Hematopoietic multipotent progenitor cell treated with erythropoietin and hydrocortisone succinate and interleukin-3 and kit ligand, for 15 days (in vitro differentiated cells): ENCODE data around the gene PTPN20.
"Not testable (repeated sequence)": the region's sequence is repeated elsewhere in the genome, so short reads cannot be mapped to it uniquely, and the experiment has no call there.

Source experiments
- DNase-seq: peaks from one replicate; pipeline ENCODE4 v3.0.0-alpha.2; 2015; ENCODE audit warnings: low spot score

PTPN20 gene

DNA sequence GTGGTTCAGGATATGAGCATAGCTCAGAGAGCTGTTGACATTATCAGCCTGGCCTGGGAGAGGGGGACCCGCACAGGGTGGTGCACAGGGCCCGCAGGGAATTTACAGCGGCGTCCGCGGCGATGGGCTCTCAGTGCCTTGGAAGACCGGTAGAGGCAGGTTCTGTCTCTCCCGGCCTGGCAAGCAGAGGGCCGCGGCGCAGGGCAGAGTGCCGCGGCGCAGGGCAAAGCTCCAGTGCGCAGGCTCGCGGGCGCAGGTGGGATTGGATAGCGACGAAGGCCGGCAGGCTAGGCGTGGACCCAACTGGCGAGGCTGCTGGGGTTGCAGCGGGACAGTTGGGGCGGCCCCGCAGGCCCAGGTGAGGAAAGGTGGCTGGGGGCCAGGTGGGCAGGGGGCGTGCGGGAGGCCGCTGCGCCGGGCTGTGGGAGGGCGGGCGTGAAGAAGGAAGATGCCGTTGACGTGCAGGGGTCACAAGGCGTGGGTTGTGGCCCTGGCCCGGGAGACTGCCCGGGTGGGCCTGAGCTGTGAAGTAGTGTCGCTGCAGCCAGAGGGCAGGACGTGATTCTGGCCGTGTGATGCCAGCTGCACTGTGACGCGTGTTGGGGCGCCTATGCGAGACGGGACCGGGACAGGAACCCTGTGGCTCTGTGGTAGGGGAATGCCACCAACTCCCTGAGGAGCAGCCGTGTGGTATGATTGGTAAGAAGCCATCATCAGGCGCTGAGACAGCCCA lies at the start of gene PTPN20:
Gene PTPN20, plus strand, starts transcription at position 285 of the 733 bp plus-strand sequence. CDS start 21,072 bp downstream, outside the sequence.
- DNase-seq: not testable (repeated sequence)

GRCh38 chr10:46869716-46870115 lies 41.5 kb upstream of the PTPN20 start:
- DNase-seq: not testable (repeated sequence)

- DNase-seq: not testable (repeated sequence)
Measured at GRCh38 chr10:46871583-46871982, 39.6 kb upstream of the PTPN20 start.

GRCh38 chr10:46875304-46875703 lies 35.9 kb upstream of the PTPN20 start:
- not testable (repeated sequence) for DNase-seq

DNA sequence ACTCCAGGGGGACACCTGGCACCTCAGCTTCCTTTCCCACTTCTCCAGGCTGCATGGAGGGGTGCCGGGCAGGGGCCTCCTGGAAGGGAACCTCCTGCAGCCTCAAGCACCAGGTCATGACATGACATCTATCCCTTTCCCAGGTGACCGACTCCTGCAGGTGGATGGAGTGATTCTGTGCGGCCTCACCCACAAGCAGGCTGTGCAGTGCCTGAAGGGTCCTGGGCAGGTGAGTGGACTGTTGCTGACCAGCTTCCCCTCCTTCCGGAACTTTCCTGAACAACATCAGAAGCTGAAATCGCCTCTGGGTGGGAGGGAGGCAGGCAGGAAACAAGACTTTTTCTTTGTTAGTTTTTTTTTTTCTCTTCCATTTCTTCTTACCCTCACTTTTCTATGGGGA lies 34.5 kb upstream of the PTPN20 start:
- not testable (repeated sequence) for DNase-seq

DNA sequence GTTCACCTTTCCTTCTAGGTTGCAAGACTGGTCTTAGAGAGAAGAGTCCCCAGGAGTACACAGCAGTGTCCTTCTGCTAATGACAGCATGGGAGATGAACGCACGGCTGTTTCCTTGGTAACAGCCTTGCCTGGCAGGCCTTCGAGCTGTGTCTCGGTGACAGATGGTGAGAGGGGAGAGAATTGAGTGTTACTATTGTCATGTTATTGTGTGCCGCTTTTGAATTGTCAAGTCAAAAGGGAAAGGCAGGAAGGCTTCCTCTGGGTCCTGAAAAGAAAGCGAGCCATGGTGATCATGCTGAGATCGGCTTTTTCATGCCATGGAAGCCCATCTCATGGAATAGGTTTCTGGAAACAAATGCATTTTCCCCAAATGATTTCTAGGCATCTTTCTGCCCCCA lies 32.5 kb upstream of the PTPN20 start:
- not testable (repeated sequence) for DNase-seq

DNA sequence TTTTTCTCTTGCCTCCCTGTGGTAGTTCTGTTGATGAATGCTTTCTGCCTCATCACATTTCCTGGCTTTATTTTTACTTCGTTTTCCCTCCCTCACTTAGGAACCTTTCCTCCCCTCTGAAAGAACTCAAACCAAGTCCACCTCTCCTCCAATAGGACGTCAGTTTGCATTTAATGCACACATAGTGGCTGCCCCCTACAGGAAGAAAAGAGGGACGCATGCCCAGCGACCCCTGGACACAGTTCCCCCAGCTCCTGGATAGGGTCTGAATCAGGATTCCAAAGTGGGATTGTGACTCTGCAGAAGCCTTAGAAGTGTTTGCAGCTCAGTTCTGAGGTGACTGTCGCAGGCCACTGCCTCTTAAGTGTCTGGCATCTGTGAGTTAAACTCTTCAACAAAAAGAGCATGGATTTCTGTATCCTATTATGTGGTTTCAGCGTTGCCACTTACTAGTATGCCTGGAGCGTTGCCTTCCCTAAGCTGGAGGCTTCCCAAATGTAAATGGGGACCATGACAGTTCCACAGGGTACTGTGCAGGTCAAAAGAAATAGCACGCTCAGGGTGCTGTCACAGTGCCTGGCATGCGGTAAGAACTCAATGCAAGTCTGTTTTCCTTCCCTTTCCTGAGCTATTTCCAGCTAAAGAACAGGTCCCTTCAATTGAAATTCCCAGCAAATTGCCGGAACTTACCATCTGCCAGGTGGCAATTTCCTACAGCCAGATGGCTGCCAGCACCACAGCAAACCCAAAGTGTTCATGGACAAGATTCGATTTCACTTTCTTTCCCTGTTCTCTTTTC lies 20.2 kb upstream of the PTPN20 start:
- DNase-seq: not testable (repeated sequence)

- DNase-seq: not testable (repeated sequence)
Measured at GRCh38 chr10:46896762-46897692, 14.2 kb upstream of the PTPN20 start.

GRCh38 chr10:46901247-46901646 lies 10.0 kb upstream of the PTPN20 start:
- DNase-seq: not testable (repeated sequence)

DNA sequence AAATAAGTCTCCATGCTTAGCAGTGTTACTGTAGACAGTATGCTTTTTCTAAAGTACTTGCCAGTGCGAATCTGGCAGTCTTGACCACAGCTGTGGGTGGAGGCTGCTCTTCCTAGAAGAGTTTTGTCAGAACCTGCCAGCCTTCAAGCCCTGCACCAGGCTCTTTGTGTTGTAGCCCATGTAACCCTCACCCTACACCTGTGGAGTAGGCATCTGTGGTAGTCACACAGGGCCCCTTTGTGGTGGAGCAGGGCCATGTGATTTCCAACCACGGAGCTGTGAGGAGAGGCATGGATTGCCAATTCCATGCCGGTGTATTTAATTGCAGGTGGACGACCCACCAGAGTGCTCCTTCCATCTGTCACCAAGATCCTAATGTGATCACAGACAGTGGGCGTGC lies 7.4 kb upstream of the PTPN20 start:
- DNase-seq: not testable (repeated sequence)

GRCh38 chr10:46906359-46906758 lies 4.9 kb upstream of the PTPN20 start:
- not testable (repeated sequence) for DNase-seq

- DNase-seq: not testable (repeated sequence)
Measured at GRCh38 chr10:46907185-46908117, 3.8 kb upstream of the PTPN20 start.

DNA sequence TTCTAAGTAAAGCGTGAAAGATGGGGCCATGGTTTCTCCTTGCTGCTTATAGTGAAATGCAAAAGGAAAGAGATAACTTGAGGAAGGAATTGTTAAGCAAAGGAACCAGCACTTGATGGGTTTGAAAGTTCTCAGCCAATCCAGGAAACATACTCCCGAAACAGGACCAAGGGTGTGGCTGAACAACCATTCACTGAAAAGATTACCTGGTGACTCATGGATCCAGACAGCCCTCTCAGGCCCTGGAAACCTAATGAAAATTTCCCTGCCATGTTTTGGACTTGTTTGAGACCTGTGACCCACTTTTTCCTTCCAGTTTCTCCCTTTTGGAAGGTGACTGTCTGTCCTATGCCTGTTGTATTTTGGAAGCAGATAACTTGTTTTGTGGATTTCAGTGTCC lies 11.3 kb downstream of the PTPN20 start:
- DNase-seq: not testable (repeated sequence)

- DNase-seq: not testable (repeated sequence)
Measured at GRCh38 chr10:46925156-46925555, 13.9 kb downstream of the PTPN20 start.

DNA sequence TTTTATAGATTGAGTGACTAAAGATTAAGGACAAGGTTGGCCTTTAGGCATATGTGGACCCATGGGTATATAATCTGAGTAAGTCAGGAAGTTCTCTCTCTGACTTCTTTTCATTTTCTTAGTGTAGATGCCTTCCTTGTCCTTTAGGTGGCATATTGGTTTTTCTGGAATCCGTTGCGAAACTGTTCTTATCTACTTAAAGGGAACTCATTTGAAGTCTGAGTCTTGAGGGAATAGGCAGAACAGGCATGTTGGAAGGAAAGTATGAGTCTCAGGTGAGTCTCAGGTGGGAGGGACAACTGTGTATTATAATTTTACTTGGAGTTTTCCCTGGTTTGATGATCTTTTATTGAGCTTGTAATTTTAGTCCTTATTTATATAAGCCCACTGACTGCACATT lies 14.6 kb downstream of the PTPN20 start:
- DNase-seq: not testable (repeated sequence)

DNA sequence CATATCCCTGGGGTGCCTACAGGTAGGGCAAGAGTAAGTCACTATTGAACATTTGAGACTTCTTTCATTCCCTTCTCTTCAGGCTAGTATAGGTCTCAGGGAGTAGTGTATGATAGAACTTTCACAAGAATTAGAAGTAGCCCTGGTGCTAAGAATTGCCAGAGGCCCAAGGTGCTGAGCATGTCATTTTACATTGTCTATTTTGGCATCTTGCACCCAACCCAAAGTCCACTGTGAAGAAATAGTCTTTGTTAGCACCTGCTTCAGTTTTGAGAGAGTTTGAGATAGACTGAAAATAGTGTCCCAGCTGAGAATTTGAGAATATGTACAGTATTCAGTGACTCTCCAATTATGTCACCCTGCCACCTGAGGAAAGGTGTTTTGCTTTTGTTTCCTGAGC lies 17.6 kb downstream of the PTPN20 start:
- DNase-seq: not testable (repeated sequence)

DNA sequence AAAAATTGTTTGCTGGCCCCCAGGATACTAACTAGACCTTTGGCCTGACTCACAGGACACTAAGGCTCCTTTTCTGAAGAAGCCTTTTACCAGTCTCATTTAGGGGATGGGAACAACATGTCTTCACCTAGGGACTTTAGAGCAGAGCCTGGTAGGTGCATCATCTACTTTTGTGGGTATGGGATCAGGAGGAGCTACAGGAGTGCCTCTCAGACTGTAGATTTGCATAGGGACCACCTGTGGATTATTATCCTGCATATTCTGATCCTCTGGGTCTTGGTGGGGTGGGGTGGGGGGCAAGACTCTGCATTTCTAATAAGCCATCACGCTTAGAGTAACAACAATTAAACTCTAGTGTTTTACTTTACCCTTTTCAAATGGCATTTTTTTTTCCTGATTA lies 21.2 kb downstream of the PTPN20 start:
- DNase-seq: not testable (repeated sequence)

DNA sequence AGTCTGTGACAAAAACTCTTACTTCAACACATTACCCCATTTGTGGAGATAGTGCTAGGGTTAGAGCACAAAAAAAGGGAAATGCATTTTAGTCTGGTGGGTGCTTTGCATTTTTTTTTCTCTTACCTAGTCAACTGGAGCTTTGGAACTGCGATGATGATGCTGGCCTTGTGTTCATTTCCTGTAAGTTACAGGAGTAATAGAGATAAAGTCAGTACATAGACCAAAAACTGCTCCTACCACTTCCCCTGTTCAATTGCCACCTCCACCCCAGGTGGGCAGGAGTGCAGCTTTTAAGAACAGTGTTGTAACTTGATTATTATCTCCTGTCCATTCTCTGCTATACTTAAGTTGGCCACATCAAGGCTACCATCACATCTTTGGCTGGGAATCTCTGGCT lies 29.9 kb downstream of the PTPN20 start:
- not testable (repeated sequence) for DNase-seq

GRCh38 chr10:46948687-46949518 lies 37.7 kb downstream of the PTPN20 start:
- DNase-seq: not testable (repeated sequence)

DNA sequence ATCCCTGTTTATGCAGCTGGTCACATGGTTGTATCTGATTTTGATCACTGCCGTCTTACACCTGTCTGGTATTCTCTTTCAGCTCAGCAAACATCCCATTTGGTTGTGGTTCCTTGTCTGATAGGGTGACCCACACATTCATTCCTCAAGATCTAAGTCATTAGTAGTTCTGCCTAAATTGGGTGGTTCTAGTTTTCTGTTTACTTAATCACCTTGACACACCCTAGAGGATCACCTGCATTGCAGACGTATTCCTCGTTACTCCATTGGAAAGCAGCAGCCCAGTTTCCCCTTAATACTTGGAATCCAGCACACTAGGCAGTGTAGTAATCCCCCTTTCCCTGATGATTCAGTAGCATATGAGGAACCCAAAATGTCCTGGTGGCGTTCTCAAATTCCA lies 41.3 kb downstream of the PTPN20 start:
- DNase-seq: not testable (repeated sequence)
